Mesenchymal stem cell (in vitro differentiated cells and primary cell): ENCODE results near the gene VKORC1L1.
"Not testable (repeated sequence)": the region's sequence is repeated elsewhere in the genome, so short reads cannot be mapped to it uniquely, and the experiment has no call there.

ENCODE experiments used
- DNase-seq: peaks from one replicate; pipeline ENCODE4 v3.0.0-alpha.2; 2013
- H2AFZ ChIP-seq: one replicate; pipeline ENCODE4 v1.6.1; 2013; ENCODE audit warnings: low read depth, mild to moderate bottlenecking, control low read depth, inconsistent platforms, low read length, moderate library complexity
- H2AK5ac ChIP-seq: 2 replicates; pipeline ENCODE4 v1.6.1; 2013; ENCODE audit warnings: low read length, moderate library complexity, mild to moderate bottlenecking, inconsistent platforms; ENCODE audit not compliant: severe bottlenecking
- H2BK120ac ChIP-seq: one replicate; pipeline ENCODE4 v1.6.1; 2013; ENCODE audit warnings: low read depth, mild to moderate bottlenecking, inconsistent platforms, low read length, moderate library complexity
- H2BK12ac ChIP-seq, 2 experiments: one replicate each; pipeline ENCODE4 v1.6.1; 2013; ENCODE audit warnings: inconsistent platforms in 2 of 2, low read length in 2 of 2, mild to moderate bottlenecking in 2 of 2, moderate library complexity in 2 of 2, control low read depth in 1 of 2
- H2BK15ac ChIP-seq: one replicate; pipeline ENCODE4 v1.6.1; 2013; ENCODE audit warnings: mild to moderate bottlenecking, low read depth, inconsistent platforms; ENCODE audit not compliant: poor library complexity, severe bottlenecking
- H2BK5ac ChIP-seq: 2 replicates; pipeline ENCODE4 v1.6.1; 2013; ENCODE audit warnings: low read depth, mild to moderate bottlenecking, low read length, control low read depth, inconsistent platforms; ENCODE audit not compliant: poor library complexity, severe bottlenecking
- H3K14ac ChIP-seq, 2 experiments: one replicate each; pipeline ENCODE4 v1.6.1; 2013; ENCODE audit warnings: inconsistent platforms in 2 of 2, low read length in 2 of 2, control low read depth in 1 of 2, mild to moderate bottlenecking in 1 of 2, moderate library complexity in 1 of 2
- H3K18ac ChIP-seq, 2 experiments: one replicate each; pipeline ENCODE4 v1.6.1; 2013; ENCODE audit warnings: inconsistent platforms in 2 of 2, low read length in 2 of 2, control low read depth in 1 of 2, low read depth in 1 of 2, mild to moderate bottlenecking in 1 of 2
- H3K23ac ChIP-seq, 2 experiments: one replicate each; pipeline ENCODE4 v1.6.1; 2013; ENCODE audit warnings: inconsistent platforms in 2 of 2, low read length in 2 of 2, mild to moderate bottlenecking in 2 of 2, moderate library complexity in 2 of 2, control low read depth in 1 of 2
- H3K27ac ChIP-seq: 2 replicates; pipeline ENCODE4 v1.5.1; 2013; ENCODE audit warnings: mild to moderate bottlenecking, moderate library complexity, low read length, control low read depth, inconsistent platforms; ENCODE audit not compliant: poor library complexity, severe bottlenecking
- H3K27me3 ChIP-seq, 2 experiments: 2 replicates each; pipeline versions ENCODE4 v1.6.1 to v1.7.0; 2013; ENCODE audit warnings: low read length in 2 of 2, mild to moderate bottlenecking in 2 of 2, moderate library complexity in 2 of 2, control low read depth in 1 of 2, inconsistent platforms in 1 of 2; ENCODE audit not compliant: control insufficient read depth in 1 of 2, insufficient read depth in 1 of 2
- H3K36me3 ChIP-seq, 2 experiments: 2 replicates each; pipeline versions ENCODE4 v1.6.1 to v1.7.0; 2013; ENCODE audit warnings: low read length in 2 of 2, control low read depth in 1 of 2, inconsistent platforms in 1 of 2, low read depth in 1 of 2, mild to moderate bottlenecking in 1 of 2; ENCODE audit not compliant: insufficient read depth in 2 of 2, control insufficient read depth in 1 of 2
- H3K4ac ChIP-seq, 2 experiments: one replicate each; pipeline ENCODE4 v1.6.1; 2013; ENCODE audit warnings: inconsistent platforms in 2 of 2, low read length in 2 of 2, mild to moderate bottlenecking in 2 of 2, moderate library complexity in 2 of 2, control low read depth in 1 of 2, low read depth in 1 of 2
- H3K4me1 ChIP-seq: 2 replicates; pipeline ENCODE4 v1.6.1; 2013; ENCODE audit warnings: low read depth, low read length, control low read depth; ENCODE audit not compliant: control insufficient read depth, insufficient read depth
- H3K4me2 ChIP-seq: 2 replicates; pipeline ENCODE4 v1.6.1; 2013; ENCODE audit warnings: low read length, mild to moderate bottlenecking, inconsistent platforms; ENCODE audit not compliant: poor library complexity, severe bottlenecking
- H3K4me3 ChIP-seq, 2 experiments: 2 replicates each; pipeline versions ENCODE4 v1.5.1 to v1.7.0; 2013; ENCODE audit warnings: low read length in 2 of 2, mild to moderate bottlenecking in 2 of 2, control low read depth in 1 of 2, low read depth in 1 of 2; ENCODE audit not compliant: insufficient read depth in 1 of 2
- H3K79me1 ChIP-seq: replicated peaks from 2 replicates; pipeline ENCODE4 v1.6.1; 2013; ENCODE audit warnings: mild to moderate bottlenecking, control low read depth, low read length, inconsistent platforms; ENCODE audit not compliant: poor library complexity, severe bottlenecking
- H3K9ac ChIP-seq: 2 replicates; pipeline ENCODE4 v1.7.0; 2013; ENCODE audit warnings: mild to moderate bottlenecking, low read length, moderate library complexity
- H3K9me3 ChIP-seq: 2 replicates; pipeline ENCODE4 v1.7.0; 2013; ENCODE audit warnings: mild to moderate bottlenecking, low read length; ENCODE audit not compliant: control insufficient read depth
- H4K8ac ChIP-seq: one replicate; pipeline ENCODE4 v1.6.1; 2013; ENCODE audit warnings: inconsistent platforms, mild to moderate bottlenecking, low read length, moderate library complexity
- H4K91ac ChIP-seq: one replicate; pipeline ENCODE4 v1.6.1; 2013; ENCODE audit warnings: mild to moderate bottlenecking, low read length, inconsistent platforms
- WGBS: methylation state at CpG from one replicate; pipeline ENCODE4 v1.1.7; 2013; ENCODE audit warnings: mixed read lengths; 5-methylcytosine and 5-hydroxymethylcytosine counted together

The VKORC1L1 gene

GRCh38 chr7:65889722-65890121 lies 16.8 kb downstream of the VKORC1L1 start:
- H3K79me1 ChIP-seq, H2BK12ac ChIP-seq, H2BK15ac ChIP-seq, H3K4ac ChIP-seq, H3K14ac ChIP-seq, H3K4me2 ChIP-seq, H2AFZ ChIP-seq, H3K9ac ChIP-seq, H4K91ac ChIP-seq, H3K23ac ChIP-seq, H4K8ac ChIP-seq, H3K36me3 ChIP-seq, H2AK5ac ChIP-seq, H3K4me1 ChIP-seq, H3K27ac ChIP-seq, DNase-seq, H3K27me3 ChIP-seq, H2BK120ac ChIP-seq, H2BK5ac ChIP-seq, H3K4me3 ChIP-seq, H3K9me3 ChIP-seq, H3K18ac ChIP-seq: not testable (repeated sequence)
- 100% methylated on average over 1 of the region's 2 CpGs for WGBS

GRCh38 chr7:65892161-65892560 lies 19.3 kb downstream of the VKORC1L1 start:
- Histone ChIP-seq H3K79me1 (peaks cover 7% of the 10 kb centered on the region), H3K36me3 (peaks cover 0 to 4% of the 10 kb centered on the region in 2 experiments), H3K4me2 (no peak overlapping the region), H3K4me3 (no peak overlapping the region), H3K18ac (no peak overlapping the region), H2AK5ac (no peak overlapping the region), H4K91ac (no peak overlapping the region), H3K27ac (no peak overlapping the region), H3K4ac (no peak overlapping the region), H4K8ac (no peak overlapping the region), H3K23ac (no peak overlapping the region), H2BK15ac (no peak overlapping the region), H3K27me3 (no peaks in the 10 kb centered on the region), H3K9ac (no peak overlapping the region), H3K9me3 (no peaks in the 10 kb centered on the region), H2BK120ac (no peak overlapping the region), H2AFZ (no peak overlapping the region), H2BK5ac (no peak overlapping the region), H3K14ac (no peak overlapping the region), H3K4me1 (no peaks in the 10 kb centered on the region), H2BK12ac (no peak overlapping the region)
- no peak for DNase-seq
- WGBS = 90% methylated on average over 2 of the region's 5 CpGs

DNA sequence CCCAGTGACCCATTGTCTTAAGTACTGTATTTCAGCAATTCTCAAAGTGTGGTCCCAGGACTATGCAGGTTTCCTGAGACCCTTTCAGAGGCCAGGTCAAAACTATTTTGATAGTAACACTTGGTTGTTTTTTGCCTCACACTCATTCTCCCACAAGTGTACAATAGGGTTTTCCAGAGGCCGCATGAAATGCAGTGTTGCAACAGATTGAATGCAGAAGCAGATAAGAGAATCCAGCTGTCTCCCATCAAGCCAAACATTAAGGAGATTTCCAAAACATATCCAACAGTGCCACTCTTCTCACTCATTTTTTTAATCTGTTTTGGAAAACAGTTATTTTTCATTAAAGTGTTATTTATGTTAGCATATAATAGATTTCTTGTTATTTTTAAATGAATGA lies 20.0 kb downstream of the VKORC1L1 start:
- Histone ChIP-seq H3K4me2 (no peak overlapping the region), H3K79me1 (peaks cover 7% of the 10 kb centered on the region), H2AFZ (no peak overlapping the region), H2BK12ac (no peak overlapping the region), H2BK15ac (no peak overlapping the region), H3K4ac (no peak overlapping the region), H3K36me3 (peaks cover 0 to 4% of the 10 kb centered on the region in 2 experiments), H3K27ac (no peak overlapping the region), H2AK5ac (no peak overlapping the region), H4K8ac (no peak overlapping the region), H3K9ac (no peak overlapping the region), H3K18ac (no peak overlapping the region), H2BK120ac (no peak overlapping the region), H3K14ac (no peak overlapping the region), H3K23ac (no peak overlapping the region), H3K4me3 (no peak overlapping the region), H3K9me3 (no peaks in the 10 kb centered on the region), H4K91ac (no peak overlapping the region), H2BK5ac (no peak overlapping the region), H3K4me1 (no peaks in the 10 kb centered on the region), H3K27me3 (no peaks in the 10 kb centered on the region)
- DNase-seq = peak; percentile 59
- WGBS = 67% methylated on average over 1 of the region's 1 CpG

GRCh38 chr7:65896279-65896870 lies 23.5 kb downstream of the VKORC1L1 start:
- H3K27me3 ChIP-seq = no peaks in the 10 kb centered on the region
- no peak overlapping the region for H3K27ac ChIP-seq
- no peak overlapping the region for H2BK15ac ChIP-seq
- no peak overlapping the region for H3K9ac ChIP-seq
- DNase-seq = no peak
- H3K18ac ChIP-seq = no peak overlapping the region
- H3K36me3 ChIP-seq = peaks cover 3 to 4% of the 10 kb centered on the region in 2 experiments
- no peak overlapping the region for H3K4me3 ChIP-seq
- H2BK12ac ChIP-seq = no peak overlapping the region
- no peak overlapping the region for H3K23ac ChIP-seq
- H3K4ac ChIP-seq = no peak overlapping the region
- H3K79me1 ChIP-seq = peaks cover 13% of the 10 kb centered on the region
- H3K4me2 ChIP-seq = no peak overlapping the region
- H2AK5ac ChIP-seq = no peak overlapping the region
- no peaks in the 10 kb centered on the region for H3K4me1 ChIP-seq
- H3K14ac ChIP-seq = no peak overlapping the region
- no peak overlapping the region for H4K8ac ChIP-seq
- H4K91ac ChIP-seq = no peak overlapping the region
- WGBS = 100% methylated on average over 4 of the region's 4 CpGs
- H3K9me3 ChIP-seq = no peaks in the 10 kb centered on the region
- no peak overlapping the region for H2BK5ac ChIP-seq
- no peak overlapping the region for H2AFZ ChIP-seq
- H2BK120ac ChIP-seq = no peak overlapping the region
